ENCODE measurements around the gene MMS22L. TPM values are rescaled to one million over a fixed set of nuclear protein-coding genes. Genes with fewer than 3 reads are reported as not detected.

Gene MMS22L
- total RNA-seq, 4 donors from 2014 or later, result 2.4 to 12.6 (median 6.4) TPM

DNA sequence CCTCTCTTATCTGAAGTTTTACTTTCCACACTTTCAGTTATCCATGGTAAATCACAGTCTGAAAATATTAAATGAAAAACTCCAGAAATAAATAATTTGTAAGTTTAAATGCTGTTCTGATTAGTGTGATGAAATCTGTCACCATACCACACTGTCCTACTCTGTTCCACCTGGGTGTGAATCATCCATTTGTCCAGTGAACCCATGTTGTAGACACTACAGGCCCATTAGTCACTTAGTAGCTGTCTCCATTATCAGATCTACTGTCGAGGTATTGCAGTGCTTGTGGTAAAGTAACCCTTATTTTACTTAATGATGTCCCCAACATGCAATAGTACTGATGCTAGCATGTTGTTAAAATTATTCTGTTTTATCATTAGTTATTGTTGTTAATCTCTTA is 29.2 kb upstream of the MMS22L start:
- DNase-seq, result no peak
- Histone ChIP-seq H3K36me3 (no peaks in the 10 kb centered on the region), H3K4me1 (no peaks in the 10 kb centered on the region), H3K27ac (no peak overlapping the region), H3K9me3 (no peaks in the 10 kb centered on the region), H3K4me3 (no peak overlapping the region), H3K27me3 (no peaks in the 10 kb centered on the region)
- intact Hi-C loops (cut with DNase I; ENCODE audit: low total_unique reads), result no loop called here
- in situ Hi-C loops (cut with MboI; ENCODE audit: low pct_ligation_motif_present in 1 of 4, low pct_unique_long_range_greater_than_20kb in 1 of 4, low sequenced_read_pairs in 3 of 4), result no loop called here
- 50 to 80% methylated on average over 1 of the region's 1 CpG for WGBS, 2 donors (ENCODE audit: low coverage in 1 of 2)
- TF ChIP-seq POLR2AphosphoS5 (IDR thresholded peaks at IDR 0.05), result no peak
- TF ChIP-seq, protein P1, sequence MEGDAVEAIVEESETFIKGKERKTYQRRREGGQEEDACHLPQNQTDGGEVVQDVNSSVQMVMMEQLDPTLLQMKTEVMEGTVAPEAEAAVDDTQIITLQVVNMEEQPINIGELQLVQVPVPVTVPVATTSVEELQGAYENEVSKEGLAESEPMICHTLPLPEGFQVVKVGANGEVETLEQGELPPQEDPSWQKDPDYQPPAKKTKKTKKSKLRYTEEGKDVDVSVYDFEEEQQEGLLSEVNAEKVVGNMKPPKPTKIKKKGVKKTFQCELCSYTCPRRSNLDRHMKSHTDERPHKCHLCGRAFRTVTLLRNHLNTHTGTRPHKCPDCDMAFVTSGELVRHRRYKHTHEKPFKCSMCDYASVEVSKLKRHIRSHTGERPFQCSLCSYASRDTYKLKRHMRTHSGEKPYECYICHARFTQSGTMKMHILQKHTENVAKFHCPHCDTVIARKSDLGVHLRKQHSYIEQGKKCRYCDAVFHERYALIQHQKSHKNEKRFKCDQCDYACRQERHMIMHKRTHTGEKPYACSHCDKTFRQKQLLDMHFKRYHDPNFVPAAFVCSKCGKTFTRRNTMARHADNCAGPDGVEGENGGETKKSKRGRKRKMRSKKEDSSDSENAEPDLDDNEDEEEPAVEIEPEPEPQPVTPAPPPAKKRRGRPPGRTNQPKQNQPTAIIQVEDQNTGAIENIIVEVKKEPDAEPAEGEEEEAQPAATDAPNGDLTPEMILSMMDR (IDR thresholded peaks at IDR 0.05), result no peak
- TF ChIP-seq EP300 (IDR thresholded peaks at IDR 0.05; ENCODE audit: low read depth), result no peak
- TF ChIP-seq POLR2A (IDR thresholded peaks at IDR 0.05), result no peak

DNA sequence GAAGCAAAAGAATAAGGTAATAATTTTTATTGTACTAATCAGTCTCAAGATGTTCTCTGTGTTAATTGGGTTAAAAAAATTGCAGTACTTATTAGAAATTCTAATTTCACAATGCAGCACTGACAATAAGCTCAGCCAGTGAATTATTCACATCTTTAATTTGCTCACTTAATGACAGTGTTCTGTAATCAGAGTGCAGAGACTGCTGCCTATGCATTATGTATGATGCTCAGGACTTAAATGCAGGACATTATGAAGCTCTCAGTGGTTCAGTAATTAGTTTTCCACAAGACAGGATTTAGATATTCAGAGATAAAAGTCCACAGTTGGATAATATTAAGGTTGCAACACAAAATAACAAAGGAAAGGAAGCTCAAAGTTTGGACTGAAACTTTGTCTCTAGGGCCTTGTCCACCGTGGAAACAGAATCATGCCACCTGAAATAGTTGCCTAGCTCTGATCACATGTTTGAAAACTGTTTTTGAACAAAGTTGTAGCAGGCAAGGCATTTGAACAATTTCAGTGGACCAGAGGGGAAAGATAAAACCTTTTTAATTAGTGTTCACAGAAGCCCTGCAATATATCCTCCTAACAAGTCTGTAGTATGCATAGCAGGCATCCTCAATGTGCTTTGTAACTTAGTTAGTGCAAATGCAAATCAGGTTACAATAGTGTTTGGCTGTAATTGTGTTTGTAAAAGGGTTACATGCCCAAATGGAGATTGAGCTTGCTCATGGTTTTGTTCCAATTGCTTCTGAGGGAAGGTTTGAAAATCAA is 23.7 kb upstream of the MMS22L start:
- 72 to 73% methylated on average over 1 of the region's 1 CpG for WGBS, 2 donors (ENCODE audit: low coverage in 1 of 2)
- intact Hi-C loops (cut with DNase I; ENCODE audit: low total_unique reads), result no loop called here
- H3K36me3 ChIP-seq, result no peaks in the 10 kb centered on the region

DNA sequence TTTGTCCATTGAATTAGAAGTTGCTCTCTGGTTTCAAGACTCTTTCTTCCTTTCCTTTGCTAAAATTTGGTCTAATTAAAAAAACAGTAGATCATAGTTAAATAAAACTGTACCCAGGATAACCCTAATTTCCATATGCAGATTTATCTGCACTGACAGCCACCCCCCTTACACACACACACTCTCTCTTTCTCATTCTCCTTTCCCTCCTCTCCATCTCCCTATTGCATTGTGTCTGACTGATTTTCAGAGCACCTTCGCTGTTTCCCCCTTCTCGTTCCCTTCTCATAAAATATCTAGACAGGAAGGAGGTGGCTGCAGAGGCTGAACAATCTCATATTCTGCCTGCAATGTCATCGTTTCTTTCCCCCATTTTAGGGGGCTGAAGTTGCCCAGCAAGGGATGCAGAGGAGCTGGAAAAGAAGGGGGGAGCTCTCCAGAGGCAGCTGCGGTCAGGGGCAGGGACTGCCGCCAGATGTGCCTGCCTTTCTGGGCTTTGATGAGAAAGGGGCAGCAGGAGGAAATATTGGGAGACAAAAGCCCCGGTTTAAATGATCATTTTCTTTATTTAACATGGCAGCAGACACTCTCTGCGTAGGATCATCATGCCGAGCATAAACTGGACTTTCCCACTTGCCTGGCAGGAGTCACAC is 22.5 kb upstream of the MMS22L start:
- Histone ChIP-seq H3K4me1 (no peaks in the 10 kb centered on the region), H3K27ac (no peak overlapping the region), H3K4me3 (no peak overlapping the region), H3K36me3 (no peaks in the 10 kb centered on the region), H3K27me3 (no peaks in the 10 kb centered on the region), H3K9me3 (no peaks in the 10 kb centered on the region)
- WGBS, 2 donors (ENCODE audit: low coverage in 1 of 2), result 45 to 46% methylated on average over 7 to 8 of the region's 8 CpGs
- no peak for DNase-seq
- no peak for TF ChIP-seq EP300 (IDR thresholded peaks at IDR 0.05; ENCODE audit: low read depth)
- TF ChIP-seq, protein P1 (IDR thresholded peaks at IDR 0.05), result no peak
- no peak for TF ChIP-seq POLR2AphosphoS5 (IDR thresholded peaks at IDR 0.05)
- TF ChIP-seq POLR2A (IDR thresholded peaks at IDR 0.05), result no peak
- in situ Hi-C loops (cut with MboI; ENCODE audit: low pct_ligation_motif_present in 1 of 4, low pct_unique_long_range_greater_than_20kb in 1 of 4, low sequenced_read_pairs in 3 of 4), result no loop called here
- intact Hi-C loops (cut with DNase I; ENCODE audit: low total_unique reads), result no loop called here

More for the DNA sequence above, 23.7 kb upstream of the MMS22L start:
- Histone ChIP-seq H3K27ac (no peak overlapping the region), H3K4me1 (no peaks in the 10 kb centered on the region), H3K27me3 (no peaks in the 10 kb centered on the region), H3K4me3 (no peak overlapping the region), H3K9me3 (no peaks in the 10 kb centered on the region)
- in situ Hi-C loops (cut with MboI; ENCODE audit: low pct_ligation_motif_present in 1 of 4, low pct_unique_long_range_greater_than_20kb in 1 of 4, low sequenced_read_pairs in 3 of 4), result no loop called here
- no peak for DNase-seq
- TF ChIP-seq POLR2A (IDR thresholded peaks at IDR 0.05), result no peak
- TF ChIP-seq, protein P1 (IDR thresholded peaks at IDR 0.05), result no peak
- no peak for TF ChIP-seq POLR2AphosphoS5 (IDR thresholded peaks at IDR 0.05)
- no peak for TF ChIP-seq EP300 (IDR thresholded peaks at IDR 0.05; ENCODE audit: low read depth)

- in situ Hi-C loops (cut with MboI; ENCODE audit: low pct_ligation_motif_present in 1 of 4, low pct_unique_long_range_greater_than_20kb in 1 of 4, low sequenced_read_pairs in 3 of 4), result no loop called here
- H3K27me3 ChIP-seq, result no peaks in the 10 kb centered on the region
- intact Hi-C loops (cut with DNase I; ENCODE audit: low total_unique reads), result no loop called here
- no peaks in the 10 kb centered on the region for H3K4me1 ChIP-seq
- no peak overlapping the region for H3K27ac ChIP-seq
- TF ChIP-seq EP300 (IDR thresholded peaks at IDR 0.05; ENCODE audit: low read depth) (no peak), POLR2A (IDR thresholded peaks at IDR 0.05) (no peak)
- 72 to 73% methylated on average over 2 of the region's 2 CpGs for WGBS, 2 donors (ENCODE audit: low coverage in 1 of 2)
- H3K9me3 ChIP-seq, result no peaks in the 10 kb centered on the region
- H3K36me3 ChIP-seq, result no peaks in the 10 kb centered on the region
- no peak for DNase-seq
- H3K4me3 ChIP-seq, result no peak overlapping the region
These were observed 21.7 kb upstream of the MMS22L start for GRCh38 chr6:97304701-97305100.

Measured in transverse colon (tissue), 4 donors.